Measurements from ENCODE around the gene PPM1J. TPM values are rescaled to one million over a fixed set of nuclear protein-coding genes. Genes with fewer than 3 reads are reported as not detected.

The PPM1J gene
- total RNA-seq, 1 donor from 2014 or later: 1.8 TPM

- TF ChIP-seq EZH2phosphoT487 (IDR thresholded peaks at IDR 0.05) (no peak), EZH2 (IDR thresholded peaks at IDR 0.05) (no peak), CTCF (IDR thresholded peaks at IDR 0.05) (no peak)
- Histone ChIP-seq H3K27me3 (no peaks in the 10 kb centered on the region), H3K4me1 (peaks cover 10% of the 10 kb centered on the region), H3K79me2 (ENCODE audit: low read depth) (no peaks in the 10 kb centered on the region), H3K4me3 (no peak overlapping the region), H3K9ac (no peak overlapping the region), H3K27ac (no peak overlapping the region), H3K36me3 (no peaks in the 10 kb centered on the region), H2AFZ (replicated peaks) (no peak overlapping the region), H4K20me1 (ENCODE audit: low read depth) (no peaks in the 10 kb centered on the region), H3K9me3 (ENCODE audit: low read depth) (no peaks in the 10 kb centered on the region), H3K4me2 (no peak overlapping the region), H3F3A (ENCODE audit: low read depth) (peaks cover 13% of the 10 kb centered on the region)
- Mint-ChIP-seq H3K36me3 (no peaks in the 10 kb centered on the region), H3K4me3 (no peak overlapping the region), H3K9me3 (peaks cover 6% of the 10 kb centered on the region), H3K27ac (no peak overlapping the region), H3K4me1 (peaks cover 28% of the 10 kb centered on the region), H3K27me3 (ENCODE audit: insufficient read depth, low read depth) (peaks cover 2% of the 10 kb centered on the region)
- no peak for DNase-seq (ENCODE audit: low spot score)
Measured at GRCh38 chr1:112759228-112759627, 44.1 kb upstream of the PPM1J start.

GRCh38 chr1:112754116-112754628 is 39.0 kb upstream of the PPM1J start:
- Histone ChIP-seq H3K9me3 (ENCODE audit: low read depth) (no peaks in the 10 kb centered on the region), H3K4me1 (no peaks in the 10 kb centered on the region), H3F3A (ENCODE audit: low read depth) (no peaks in the 10 kb centered on the region), H3K27ac (no peak overlapping the region), H2AFZ (replicated peaks) (no peak overlapping the region), H3K4me2 (no peak overlapping the region), H3K27me3 (no peaks in the 10 kb centered on the region), H3K36me3 (no peaks in the 10 kb centered on the region), H3K4me3 (no peak overlapping the region), H3K79me2 (ENCODE audit: low read depth) (no peaks in the 10 kb centered on the region), H4K20me1 (ENCODE audit: low read depth) (no peaks in the 10 kb centered on the region), H3K9ac (no peak overlapping the region)
- H3K27me3 Mint-ChIP-seq (ENCODE audit: insufficient read depth, low read depth): peaks cover 2% of the 10 kb centered on the region
- H3K36me3 Mint-ChIP-seq: peaks cover 2% of the 10 kb centered on the region
- no peak for DNase-seq (ENCODE audit: low spot score)
- no peak overlapping the region for H3K27ac Mint-ChIP-seq
- peaks cover 15% of the 10 kb centered on the region for H3K9me3 Mint-ChIP-seq
- no peak for TF ChIP-seq CTCF (IDR thresholded peaks at IDR 0.05)
- no peak for TF ChIP-seq EZH2phosphoT487 (IDR thresholded peaks at IDR 0.05)
- H3K4me1 Mint-ChIP-seq: peaks cover 8% of the 10 kb centered on the region
- H3K4me3 Mint-ChIP-seq: no peak overlapping the region

- H3K9ac ChIP-seq: no peak overlapping the region
- H3K9me3 Mint-ChIP-seq: peaks cover 10% of the 10 kb centered on the region
- no peak overlapping the region for H3K27ac Mint-ChIP-seq
- no peak overlapping the region for H3K4me3 Mint-ChIP-seq
- no peak for DNase-seq (ENCODE audit: low spot score)
- H3K27ac ChIP-seq: no peak overlapping the region
- no peaks in the 10 kb centered on the region for H3K4me1 Mint-ChIP-seq
- H3F3A ChIP-seq (ENCODE audit: low read depth): no peaks in the 10 kb centered on the region
- H3K9me3 ChIP-seq (ENCODE audit: low read depth): no peaks in the 10 kb centered on the region
- peaks cover 15% of the 10 kb centered on the region for H3K27me3 Mint-ChIP-seq (ENCODE audit: insufficient read depth, low read depth)
- no peaks in the 10 kb centered on the region for H4K20me1 ChIP-seq (ENCODE audit: low read depth)
- TF ChIP-seq CTCF (IDR thresholded peaks at IDR 0.05) (no peak), EZH2 (IDR thresholded peaks at IDR 0.05) (no peak), EZH2phosphoT487 (IDR thresholded peaks at IDR 0.05) (no peak)
- peaks cover 31% of the 10 kb centered on the region for H3K27me3 ChIP-seq
- H3K79me2 ChIP-seq (ENCODE audit: low read depth): no peaks in the 10 kb centered on the region
- no peak overlapping the region for H3K4me3 ChIP-seq
- H2AFZ ChIP-seq (replicated peaks): no peak overlapping the region
- H3K36me3 ChIP-seq: no peaks in the 10 kb centered on the region
- peaks cover 5% of the 10 kb centered on the region for H3K36me3 Mint-ChIP-seq
- no peaks in the 10 kb centered on the region for H3K4me1 ChIP-seq
- no peak overlapping the region for H3K4me2 ChIP-seq
Measured at GRCh38 chr1:112748396-112748795, 33.3 kb upstream of the PPM1J start.
